LNCaP clone FGC (cell line): ENCODE measurements around the gene OMP.

Experiments
- DNase-seq: peaks from one replicate; pipeline ENCODE4 v3.0.0-alpha.2; 2011; ENCODE audit warnings: low read depth
- H3K4me3 ChIP-seq: 2 replicates; pipeline ENCODE4 v1.5.1; 2011; ENCODE audit warnings: mild to moderate bottlenecking, low read depth, low read length, control low read depth
- CTCF ChIP-seq: IDR thresholded peaks from 2 replicates; pipeline ENCODE4 v1.5.1; 2012; ENCODE audit warnings: mild to moderate bottlenecking; ENCODE audit not compliant: control insufficient read depth, insufficient read depth; ENCODE audit errors: extremely low read depth

The OMP gene

DNA sequence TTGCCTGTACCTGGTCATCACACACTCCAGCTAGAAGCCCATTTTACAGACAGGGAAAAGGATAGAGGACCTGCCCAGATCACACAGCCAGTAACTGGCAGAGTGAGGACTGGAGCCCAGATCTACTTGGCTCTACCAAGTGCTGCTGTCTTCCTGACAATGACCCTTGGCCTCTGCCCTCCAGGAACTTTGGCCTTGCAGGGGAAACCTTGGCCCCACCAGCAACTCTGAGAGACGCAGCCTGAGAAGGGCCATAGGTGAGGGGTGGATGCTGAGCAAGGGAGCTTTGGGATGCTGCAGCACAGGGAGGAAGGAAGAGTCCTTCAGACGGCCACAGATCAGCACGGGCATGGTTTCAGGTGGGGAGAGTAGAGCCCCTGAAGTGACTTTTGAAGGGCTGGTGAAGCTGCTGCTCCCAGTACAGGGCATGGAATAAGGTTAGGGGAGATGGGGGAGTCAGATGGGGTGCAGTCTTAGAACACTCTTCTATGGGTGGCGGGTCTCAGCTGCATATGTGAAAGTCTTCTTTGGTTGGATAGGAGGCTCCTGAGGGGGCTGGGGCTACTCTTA, 37.9 kb upstream of the OMP start:
- no peak for TF ChIP-seq CTCF
- H3K4me3 ChIP-seq: no peak overlapping the region
- DNase-seq: no peak

GRCh38 chr11:77065878-77066228, 36.8 kb upstream of the OMP start:
- no peak for DNase-seq
- no peak overlapping the region for H3K4me3 ChIP-seq
- no peak for TF ChIP-seq CTCF

DNA sequence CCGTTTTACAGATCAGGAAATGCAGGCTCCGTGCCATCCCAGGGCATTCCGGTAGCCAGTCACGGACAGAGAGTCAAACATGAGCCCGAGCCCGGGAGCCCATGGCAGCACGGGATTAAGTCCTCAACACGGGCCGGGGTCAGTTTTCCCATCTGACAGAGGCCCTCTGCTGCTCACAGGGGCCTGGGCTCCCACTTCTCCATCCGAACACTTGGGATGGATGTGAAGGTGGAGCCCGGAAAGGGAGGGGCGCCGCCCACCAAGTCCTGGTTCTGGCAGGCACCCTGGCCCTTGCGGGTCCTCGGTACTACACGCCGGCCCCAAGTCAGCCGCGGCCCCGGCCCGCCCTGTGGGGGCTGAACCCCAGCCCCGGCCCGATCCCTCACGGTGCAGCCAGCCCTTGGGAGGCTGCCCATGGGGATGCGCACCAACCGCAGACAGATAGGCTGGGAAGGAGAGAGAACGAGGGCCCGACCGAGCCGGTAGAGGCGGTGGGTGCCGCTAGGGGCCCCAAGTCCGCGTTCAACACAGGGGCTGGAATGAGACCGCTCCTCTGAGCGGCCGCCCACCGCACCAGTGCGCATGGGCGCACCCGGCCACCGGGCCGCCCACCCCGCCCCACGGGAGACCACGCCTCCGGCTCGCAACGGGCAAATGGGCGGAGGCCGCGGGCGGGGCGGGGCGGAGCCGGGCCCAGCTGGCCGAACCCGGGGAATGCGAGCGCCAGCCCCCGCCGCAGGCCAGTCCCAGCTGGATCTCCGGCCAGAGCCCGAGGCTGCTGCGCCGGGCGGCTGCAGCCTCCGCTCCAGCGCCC, 36.2 kb upstream of the OMP start, which contains the start of gene CAPN5:
CAPN5 (plus strand) TSS at position 743 of the 814 bp plus-strand sequence. CDS start 17,916 bp downstream, outside the sequence.
- TF ChIP-seq CTCF: no peak
- peak; percentile 46 for DNase-seq
- H3K4me3 ChIP-seq: peak within 1 kb of the TSS; percentile 60

DNA sequence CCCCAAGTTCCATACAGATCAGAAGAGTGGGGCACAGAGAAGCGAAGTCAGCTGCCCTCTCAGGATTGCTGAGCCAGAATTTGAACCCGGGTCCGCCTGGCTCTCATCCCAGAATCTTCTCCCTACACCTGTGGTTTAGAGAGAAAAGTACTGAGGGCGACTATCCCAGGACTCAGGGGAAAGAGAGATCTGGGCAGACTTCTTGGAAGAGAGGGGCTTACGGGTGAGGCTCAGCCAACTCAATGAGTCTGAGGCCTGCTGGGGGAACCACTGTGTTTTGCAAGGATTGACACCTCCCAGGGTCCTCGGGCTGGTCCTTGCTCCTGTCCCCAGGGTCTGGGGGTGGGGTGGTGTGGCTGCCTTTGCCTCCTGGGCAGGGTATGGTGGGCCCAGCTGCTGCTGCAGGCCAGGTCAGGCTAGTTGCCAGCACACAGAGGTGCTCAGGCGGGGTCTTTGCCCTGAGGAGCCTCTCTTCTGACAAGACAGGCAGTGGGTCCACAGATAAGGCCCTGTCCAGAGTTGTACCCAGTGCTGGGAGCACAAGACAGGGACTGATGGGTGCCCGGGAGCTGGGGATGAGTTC, 34.7 kb upstream of the OMP start:
- no peak for DNase-seq
- no peak for TF ChIP-seq CTCF
- peak overlapping the region; percentile 60 for H3K4me3 ChIP-seq

DNA sequence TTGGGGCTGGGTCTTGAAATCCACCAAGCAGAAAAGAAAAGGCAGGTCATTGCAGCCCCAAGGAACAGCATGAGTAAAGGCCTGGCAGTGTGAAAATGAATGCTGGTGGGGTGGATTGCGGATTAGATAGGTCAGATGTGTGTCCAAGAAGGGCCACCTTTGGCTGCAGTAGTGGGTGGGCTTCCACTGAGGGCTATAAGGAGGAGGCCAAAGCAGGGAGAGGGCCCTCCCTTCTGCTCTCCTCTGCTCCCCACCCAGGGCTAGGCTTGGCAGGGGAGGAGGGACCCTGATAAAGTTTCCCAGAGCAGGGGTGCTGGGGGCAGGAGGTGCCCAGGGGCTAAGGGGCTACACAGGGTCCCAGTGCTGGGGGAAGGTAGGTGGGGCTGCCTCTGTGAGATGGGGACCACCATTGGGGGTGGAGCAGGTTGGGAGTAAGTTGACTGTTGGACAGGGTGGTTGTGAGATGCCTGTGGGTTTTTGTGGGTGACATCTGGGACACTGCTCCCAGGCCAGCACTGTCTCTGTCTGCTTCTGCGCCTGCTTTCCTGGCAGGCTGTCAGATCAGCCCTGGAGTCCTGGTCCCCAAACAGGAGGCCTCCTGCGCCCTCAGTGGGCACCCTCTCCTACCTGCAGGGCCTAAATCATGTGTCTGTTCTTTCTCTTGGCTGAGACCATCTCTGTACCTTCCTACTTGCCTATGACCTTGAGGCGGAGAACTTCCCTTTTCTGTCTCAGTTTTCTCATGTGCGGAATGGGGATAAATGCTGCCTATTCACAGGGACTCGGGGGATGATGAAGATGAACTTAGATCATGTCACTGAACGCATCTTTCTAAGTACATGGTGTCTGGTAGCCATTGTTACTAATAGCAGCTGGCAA, 33.9 kb upstream of the OMP start:
- no peak for DNase-seq
- H3K4me3 ChIP-seq: no peak overlapping the region
- no peak for TF ChIP-seq CTCF

GRCh38 chr11:77069336-77069968, 33.2 kb upstream of the OMP start:
- no peak for TF ChIP-seq CTCF
- DNase-seq: no peak
- H3K4me3 ChIP-seq: no peak overlapping the region
